ENCODE data around the gene BHLHE23.
"Not testable (repeated sequence)": the region's sequence is repeated elsewhere in the genome, so short reads cannot be mapped to it uniquely, and the experiment has no call there.

Gene BHLHE23

GRCh38 chr20:62961310-62961783, 45.4 kb downstream of the BHLHE23 start:
- DNase-seq (ENCODE audit: low read depth in 2 of 2), result no peak

GRCh38 chr20:62960446-62961309, 46.1 kb downstream of the BHLHE23 start:
- DNase-seq (ENCODE audit: low read depth in 2 of 2), result not testable (repeated sequence)

GRCh38 chr20:62959998-62960436, 46.7 kb downstream of the BHLHE23 start:
- no peak for DNase-seq (ENCODE audit: low read depth in 2 of 2)

- no peak for DNase-seq (ENCODE audit: low read depth in 2 of 2)
Measured at GRCh38 chr20:62959101-62959971, 47.4 kb downstream of the BHLHE23 start.

- no peak for DNase-seq (ENCODE audit: low read depth in 2 of 2)
Measured at GRCh38 chr20:62958388-62959100, 48.2 kb downstream of the BHLHE23 start.

GRCh38 chr20:62957136-62958117, 49.3 kb downstream of the BHLHE23 start:
- DNase-seq (ENCODE audit: low read depth in 2 of 2), result no peak

- DNase-seq (ENCODE audit: low read depth in 2 of 2), result no peak
Measured at GRCh38 chr20:62956387-62957135, 50.2 kb downstream of the BHLHE23 start.
